GM19463 (cell line): ENCODE data around the gene GP9.
"Not testable (repeated sequence)": the region's sequence is repeated elsewhere in the genome, so short reads cannot be mapped to it uniquely, and the experiment has no call there.

Experiments
- ATAC-seq: cut with Tn5 transposase; IDR thresholded peaks from one replicate; pipeline ENCODE4 v1.9.1; 2021; ENCODE audit warnings: mild to moderate bottlenecking, moderate library complexity; ENCODE audit not compliant: unreplicated experiment

GP9 gene

DNA sequence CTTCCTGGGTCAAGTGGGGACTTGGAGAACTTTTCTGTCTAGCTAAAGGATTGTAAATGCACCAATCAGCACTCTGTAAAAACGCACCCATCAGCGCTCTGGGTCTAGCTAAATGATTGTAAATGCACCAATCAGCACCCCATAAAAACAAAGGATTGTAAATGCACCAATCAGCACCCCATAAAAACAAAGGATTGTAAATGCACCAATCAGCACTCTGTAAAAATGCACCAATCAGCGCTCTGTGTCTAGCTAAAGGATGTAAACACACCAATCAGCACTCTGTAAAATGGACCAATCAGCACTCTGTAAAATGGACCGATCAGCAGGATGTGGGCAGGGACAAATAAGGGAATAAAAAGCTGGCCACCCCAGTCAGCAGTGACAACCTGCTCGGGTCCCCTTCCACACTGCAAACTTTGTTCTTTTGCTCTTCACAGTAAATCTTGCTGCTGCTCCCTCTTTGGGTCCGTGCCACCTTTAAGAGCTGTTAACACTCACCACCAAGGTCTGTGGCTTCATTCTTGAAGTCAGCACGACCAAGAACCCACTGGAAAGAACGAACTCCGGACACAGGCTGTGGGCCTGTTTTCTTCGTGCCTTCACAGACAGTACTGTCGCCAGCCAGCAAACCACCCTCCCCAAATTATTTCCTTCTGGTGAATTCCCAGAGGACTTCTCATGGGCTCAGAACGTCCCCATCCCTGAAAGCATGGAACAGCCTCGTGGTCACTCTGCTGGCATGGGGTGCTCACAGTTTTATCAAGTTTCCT, 8.9 kb downstream of the GP9 start:
- ATAC-seq, result not testable (repeated sequence)

DNA sequence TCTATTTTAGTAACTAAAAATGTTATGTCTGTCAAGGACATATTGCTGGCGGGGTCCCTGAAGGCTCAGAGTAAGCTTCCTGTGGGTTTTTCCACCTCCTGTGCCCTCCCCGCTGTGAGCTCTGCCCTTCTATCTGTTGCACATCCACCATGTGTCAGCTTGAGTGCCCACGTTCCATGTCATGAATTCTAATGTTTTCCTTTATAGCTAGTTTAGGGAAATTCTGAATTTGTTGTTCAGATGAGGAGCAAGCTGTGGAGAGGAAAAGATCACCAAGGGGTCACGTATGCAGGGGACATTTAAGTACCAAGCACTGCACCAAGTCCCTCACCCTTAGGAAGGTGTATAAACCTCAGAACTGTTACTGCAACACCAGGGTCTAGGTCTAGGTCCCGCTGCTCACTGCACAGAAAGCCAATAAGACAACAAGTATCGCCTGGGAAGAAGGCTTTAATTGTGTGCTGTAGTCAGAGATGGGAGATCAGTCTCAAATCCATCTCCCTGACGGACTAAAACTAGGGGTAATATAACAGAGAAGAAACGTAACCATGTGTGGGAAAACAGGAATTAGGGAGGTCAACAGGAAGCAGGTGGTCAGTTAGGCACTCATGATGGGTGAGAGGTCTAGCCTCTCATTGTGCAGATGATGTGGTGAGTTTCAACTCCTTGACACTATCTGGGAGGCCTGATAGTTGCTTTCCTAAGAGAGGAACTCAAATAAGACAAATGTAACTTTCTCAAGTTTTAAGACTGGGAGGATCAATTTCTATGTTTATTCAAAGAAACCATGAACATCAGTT, 9.7 kb downstream of the GP9 start:
- no peak for ATAC-seq

DNA sequence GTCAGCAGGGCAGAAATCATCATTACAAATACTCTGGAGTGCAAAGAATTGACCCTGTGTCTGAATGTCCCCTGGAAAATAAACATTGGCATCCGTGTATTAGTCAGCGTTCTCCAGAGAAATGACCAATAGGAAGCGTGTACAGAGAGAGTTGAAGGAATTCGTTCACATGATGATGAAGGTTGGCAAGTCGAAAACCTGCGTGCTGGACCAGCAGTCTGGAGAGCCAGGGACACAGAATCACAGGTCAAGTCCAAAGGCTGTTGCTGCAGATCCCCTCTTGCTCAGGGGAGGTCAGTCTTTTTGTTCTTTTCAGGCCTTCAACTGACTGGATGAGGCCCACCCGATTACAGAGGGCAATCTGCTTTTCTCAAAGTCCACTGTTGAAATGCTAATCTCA, 16.6 kb downstream of the GP9 start:
- no peak for ATAC-seq

DNA sequence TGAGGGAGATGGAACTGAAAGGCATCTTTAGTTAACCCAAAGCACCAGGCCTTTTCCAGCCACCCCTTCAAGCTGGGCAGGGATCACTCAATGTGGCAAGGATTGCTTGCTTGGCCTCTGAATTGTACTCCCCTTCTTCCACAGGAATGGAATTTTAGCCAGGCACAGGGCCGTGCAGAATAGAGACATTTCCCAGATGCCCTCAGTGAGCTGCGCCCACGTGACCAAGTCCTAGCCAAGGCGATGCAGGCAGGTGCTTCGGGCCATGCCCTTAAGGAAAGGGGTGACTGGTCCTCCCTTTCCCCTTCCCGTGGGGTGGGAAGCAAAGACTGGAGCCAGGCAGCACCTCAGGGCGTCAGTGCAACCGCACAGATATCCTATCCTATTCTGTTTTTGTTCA, 17.9 kb downstream of the GP9 start:
- ATAC-seq, result no peak

DNA sequence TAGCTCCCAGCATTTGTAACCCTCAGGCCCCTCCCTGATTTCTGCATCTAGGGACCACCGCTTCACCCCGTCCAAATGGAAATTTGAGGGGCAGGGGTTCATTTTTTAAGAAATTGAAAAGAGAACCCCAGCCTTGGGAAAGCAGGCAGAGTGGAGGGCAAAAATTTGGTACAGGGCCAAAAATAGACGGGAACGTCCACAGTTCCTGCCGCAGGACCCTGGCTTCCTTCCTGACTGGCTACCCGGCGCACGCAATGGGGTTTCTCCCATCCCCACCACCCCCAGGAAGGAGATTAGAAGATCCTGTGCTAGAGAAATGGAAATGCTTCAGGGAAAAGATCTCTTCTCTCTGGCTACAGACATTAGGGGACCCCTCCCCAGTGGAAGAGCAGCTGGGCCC, 20.9 kb downstream of the GP9 start:
- no peak for ATAC-seq

DNA sequence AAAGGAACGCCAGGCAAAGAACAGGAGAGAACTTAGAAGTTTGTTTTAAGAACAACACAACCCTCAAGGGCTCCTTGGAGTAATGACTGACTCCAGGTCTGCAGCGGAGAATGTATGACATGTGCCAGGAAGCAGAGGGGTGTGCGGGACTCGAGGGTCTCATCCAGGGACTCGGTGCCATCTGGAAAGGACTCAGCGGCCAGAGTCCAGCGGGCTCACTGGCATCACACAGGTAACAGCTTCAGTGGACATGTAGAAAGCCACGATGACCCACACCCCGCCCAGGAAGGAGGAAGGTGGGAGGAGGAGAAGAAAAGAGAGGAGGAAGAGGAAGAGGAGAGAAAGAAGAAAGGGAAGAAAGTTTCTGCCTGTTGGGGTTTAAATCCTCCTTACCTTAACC, 21.4 kb downstream of the GP9 start:
- ATAC-seq, result no peak

DNA sequence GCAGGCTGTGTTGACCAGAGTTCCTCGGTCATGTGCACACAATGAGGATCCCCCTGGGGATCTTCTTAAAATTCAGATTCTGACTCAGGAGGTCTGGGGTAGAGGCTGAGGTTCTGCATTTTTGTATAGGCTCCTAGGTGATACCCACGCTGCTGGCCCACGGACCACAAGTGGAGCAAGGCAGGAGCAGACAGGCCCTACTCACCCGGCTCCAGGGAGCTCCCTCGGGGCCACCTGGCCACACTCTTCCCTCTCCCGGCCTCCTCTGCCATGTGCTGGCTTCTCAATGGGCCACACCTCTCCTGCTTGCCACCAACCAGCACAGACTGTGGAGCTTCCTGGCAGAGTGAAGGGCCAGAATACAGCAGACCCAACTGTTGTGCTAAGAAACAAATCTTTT, 23.9 kb downstream of the GP9 start:
- no peak for ATAC-seq

DNA sequence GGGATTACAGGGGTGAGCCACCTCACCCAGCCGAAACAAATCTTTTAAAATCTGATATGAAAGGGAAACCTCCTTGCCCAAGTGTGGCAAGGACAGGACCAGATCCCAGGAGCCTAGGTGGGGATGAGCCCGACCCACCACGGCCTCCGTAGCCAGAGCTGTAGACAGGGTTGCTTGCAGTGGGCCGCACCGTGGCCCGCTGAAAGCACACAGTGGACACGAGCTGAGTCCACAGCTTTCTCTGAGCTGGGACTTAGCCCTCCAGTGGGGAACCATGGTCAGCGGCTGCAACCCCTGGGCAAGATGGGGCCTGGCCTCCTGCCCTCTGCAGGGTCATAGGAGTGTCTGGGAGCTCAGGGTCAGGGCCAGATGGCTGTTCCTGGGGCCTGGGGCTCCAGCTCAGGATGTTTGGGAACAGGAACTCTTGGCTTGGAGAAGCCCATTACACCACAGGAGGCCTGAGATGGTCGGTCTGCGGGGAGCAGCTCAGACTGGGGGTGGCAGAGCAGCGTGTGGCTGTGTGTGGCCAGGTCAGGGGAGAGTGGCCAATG, 24.7 kb downstream of the GP9 start:
- no peak for ATAC-seq

DNA sequence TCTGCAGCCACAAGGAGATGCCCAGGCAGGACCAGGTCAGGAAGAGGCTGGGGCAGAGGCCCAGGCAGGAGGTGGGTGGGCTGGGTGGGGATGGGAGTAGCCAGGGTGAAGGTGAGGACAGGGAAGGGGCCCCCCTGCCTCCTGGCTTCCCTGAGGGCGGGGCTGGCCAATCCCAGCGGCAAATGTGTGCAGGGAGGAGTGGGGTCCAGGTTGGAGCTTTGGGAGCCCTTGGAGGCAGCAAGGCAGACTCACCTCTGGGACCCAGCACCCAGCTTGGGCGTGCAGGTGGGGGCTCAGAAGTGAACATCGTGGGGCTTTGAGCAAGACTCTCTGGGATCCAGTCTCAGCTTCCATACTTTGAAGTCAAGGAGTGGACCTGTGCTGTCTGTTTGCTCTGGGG, 25.2 kb downstream of the GP9 start:
- no peak for ATAC-seq

DNA sequence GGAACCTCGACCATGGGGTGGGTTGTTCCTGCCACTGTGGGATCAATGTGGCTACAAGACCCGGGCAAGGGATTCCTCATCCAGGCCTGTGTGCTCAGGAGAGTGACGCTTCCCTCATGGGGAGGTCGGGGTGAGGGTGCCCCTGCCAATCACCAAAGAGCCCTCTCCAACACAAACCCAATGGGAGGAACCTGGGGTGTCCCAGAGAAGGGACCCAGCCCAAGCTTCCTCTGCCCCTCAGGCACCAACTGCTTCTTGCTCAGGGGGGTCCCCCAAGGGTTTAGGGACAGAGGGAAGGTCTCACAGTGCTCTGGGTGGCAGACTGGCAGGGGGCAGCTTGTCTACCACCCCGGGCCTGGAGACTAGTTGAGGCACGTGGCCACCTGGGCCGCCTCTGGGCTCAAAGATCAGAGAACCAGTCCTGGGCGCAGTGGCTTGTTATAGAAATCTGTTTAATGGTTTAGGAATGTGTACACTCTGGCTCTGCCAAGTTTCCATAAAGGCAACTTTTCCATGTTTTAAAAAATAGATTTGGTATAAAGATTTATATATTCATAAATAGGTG, 26.6 kb downstream of the GP9 start:
- ATAC-seq, result no peak

DNA sequence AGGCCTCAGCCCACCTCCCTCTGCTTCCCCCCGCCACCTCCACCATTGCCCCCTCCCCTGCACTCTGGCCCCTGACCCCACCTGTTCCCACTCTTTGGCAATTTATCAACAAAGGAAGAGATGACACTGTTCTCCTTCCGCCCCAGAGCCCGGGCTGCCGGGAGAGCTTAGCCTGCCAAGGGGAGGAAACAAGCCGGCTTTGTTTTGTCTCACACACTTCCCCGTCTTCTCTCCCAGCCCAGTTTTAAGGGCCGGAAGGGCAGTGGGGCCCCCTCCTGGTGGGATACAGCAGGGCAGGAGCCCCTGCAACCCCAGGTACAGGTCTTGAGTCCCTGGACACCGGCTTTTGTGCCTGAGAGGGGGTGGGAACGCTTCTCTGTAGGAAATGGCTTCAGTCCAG, 27.3 kb downstream of the GP9 start:
- ATAC-seq, result not testable (repeated sequence)

DNA sequence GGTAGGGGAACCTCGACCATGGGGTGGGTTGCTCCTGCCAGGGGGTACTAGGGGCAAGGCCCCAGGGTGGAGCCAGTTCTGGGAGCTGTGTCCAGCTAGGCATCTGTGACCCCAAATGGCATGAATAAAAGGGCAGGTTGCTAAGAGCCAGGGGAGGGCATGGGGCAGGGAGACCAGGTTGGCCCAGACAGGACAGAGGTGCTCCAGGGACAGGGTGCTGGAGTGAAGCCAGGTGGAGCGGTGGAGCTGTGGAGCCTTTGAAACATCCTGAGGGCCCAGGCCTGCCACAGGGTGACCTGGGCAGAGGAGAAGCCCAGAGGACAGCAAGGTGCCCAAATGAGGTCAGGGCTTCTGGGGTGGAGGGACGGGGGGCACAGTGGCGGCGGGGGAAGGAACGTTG, 27.7 kb downstream of the GP9 start:
- not testable (repeated sequence) for ATAC-seq

DNA sequence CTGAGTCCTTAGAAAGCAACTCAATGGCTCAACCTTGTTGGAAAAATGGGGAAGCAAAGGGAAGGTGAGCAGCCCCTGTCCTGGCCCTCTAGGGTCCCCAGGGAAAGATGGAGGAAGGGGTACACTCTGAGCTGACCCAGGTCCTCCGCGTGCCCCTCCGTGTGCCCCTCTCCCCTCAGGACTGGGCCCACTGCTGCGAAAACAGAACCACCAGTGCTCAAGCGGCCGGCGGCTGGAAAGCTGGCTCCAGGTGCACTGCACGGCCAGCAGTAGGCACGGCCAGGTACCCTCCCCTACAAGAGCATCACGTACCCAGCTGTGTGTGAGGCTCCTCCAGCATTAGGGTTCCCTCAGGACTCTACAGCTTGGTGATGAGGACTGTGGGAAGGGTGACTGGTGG, 34.7 kb downstream of the GP9 start:
- no peak for ATAC-seq

DNA sequence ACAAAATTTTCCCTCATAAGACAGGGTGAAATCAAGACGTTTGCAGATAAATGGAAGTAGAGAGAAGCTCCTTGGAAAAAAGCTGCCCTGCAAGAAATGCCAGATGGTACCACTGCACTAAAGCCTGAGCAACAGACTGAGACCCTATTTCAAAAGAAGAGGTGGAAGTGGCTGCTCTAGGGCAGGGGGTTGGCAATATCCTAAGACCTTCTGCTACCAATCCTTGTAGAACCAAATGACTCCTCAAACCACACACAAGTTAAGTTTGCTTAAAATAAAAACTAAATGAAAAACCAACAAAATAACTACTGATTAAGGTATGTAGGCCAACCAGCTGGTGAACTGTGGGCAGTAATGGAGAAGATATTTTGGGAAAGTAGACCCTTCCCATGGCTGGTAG, 39.7 kb downstream of the GP9 start:
- ATAC-seq, result no peak

DNA sequence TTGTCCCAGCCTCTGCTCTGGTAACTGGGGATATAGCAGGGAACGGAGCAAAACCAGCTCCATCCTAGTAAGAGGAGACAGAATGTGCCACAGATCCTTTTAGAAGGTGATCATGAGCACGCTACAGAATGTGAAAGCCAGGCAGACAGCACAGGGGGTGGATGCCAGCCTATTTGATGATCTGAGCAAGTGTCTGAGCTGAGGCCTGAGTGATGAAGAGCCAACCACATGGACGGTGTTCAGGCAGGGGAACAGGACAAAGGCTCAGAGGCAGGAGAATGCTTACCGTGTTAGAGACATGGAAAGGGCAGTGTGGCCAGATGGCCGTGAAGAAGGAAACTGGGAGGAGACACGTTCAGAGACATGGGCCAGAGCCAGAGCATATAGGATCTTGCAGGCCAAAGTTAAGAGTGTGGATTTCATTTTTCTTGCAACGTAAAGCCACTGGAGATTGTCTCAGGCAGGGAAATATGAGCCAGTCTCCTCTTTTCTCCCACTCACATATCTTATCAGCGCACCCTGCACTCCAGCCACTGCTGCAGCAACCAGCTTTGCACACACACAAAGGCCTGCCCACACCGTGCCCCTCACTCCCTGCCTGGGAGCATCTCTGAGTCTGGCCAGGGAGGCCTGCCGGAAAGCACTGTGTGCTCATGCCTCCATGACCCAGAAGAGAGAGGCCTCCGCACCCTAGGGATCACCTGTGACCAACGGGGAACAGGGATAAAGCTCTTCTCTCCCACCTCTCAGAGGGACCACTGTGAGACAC, 41.0 kb downstream of the GP9 start:
- no peak for ATAC-seq

DNA sequence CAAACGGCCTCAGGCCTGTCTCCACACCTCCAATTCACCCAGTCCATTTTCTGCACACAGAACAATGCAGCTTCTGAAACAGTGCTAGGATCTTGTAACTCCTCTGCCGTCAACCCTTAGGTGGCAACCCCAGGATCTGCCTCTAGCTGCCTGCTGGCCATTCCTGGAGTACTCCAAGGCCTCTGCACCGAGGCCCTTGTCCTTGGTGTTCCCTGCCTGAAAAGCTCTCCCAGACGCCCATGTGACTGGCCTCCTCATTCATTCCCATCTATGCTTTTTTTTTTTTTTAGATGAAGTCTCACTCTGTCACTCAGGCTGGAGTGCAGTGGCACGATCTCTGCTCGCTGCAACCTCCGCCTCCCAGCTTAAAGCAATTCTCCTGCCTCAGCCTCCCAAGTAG, 42.7 kb downstream of the GP9 start:
- no peak for ATAC-seq

DNA sequence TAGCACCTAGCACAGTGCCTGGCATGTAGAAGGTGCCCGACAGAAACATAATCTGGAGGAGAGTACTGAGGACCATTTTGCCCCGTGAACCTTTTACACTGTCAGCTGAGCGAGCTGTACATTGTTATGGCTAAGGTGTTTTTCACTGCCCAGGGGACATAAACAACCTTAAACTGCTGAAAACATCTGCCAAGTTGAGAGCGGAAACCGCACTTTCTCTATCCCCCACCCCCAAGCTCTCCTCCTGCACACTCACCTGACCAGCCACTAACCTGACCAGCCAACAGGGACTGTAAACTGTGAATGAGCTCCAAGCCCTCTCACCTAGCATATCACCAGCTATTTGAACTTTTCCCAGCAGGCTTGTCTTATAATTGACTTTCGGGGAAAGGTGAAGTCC, 43.5 kb downstream of the GP9 start:
- no peak for ATAC-seq

DNA sequence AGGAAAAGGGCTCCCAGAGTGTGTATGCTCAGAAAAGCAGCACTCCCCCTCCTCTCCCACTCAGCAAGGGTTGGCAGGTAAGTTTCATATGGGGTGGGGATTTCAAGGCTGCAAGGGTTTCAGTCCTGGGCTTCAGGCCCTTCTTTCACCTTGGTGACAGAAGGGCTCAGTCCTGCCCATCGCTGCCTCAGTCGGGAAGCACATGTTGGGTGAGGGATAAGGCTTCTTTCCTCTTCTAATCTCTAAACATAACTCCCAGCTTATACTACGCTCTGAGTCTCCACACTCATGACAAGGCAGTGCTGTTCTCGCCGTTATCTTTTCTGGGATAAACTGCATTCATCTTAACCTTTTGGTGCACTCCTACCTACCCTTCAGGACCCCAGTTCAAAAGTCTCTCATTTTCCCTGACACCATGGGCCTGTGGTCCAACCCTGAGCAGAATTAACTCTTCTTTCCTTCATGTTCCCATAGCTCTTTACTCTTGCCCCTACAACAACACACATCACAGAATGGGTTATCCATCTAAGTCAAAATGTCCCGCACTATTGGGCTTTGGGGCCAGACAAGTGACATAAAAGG, 44.0 kb downstream of the GP9 start:
- no peak for ATAC-seq

DNA sequence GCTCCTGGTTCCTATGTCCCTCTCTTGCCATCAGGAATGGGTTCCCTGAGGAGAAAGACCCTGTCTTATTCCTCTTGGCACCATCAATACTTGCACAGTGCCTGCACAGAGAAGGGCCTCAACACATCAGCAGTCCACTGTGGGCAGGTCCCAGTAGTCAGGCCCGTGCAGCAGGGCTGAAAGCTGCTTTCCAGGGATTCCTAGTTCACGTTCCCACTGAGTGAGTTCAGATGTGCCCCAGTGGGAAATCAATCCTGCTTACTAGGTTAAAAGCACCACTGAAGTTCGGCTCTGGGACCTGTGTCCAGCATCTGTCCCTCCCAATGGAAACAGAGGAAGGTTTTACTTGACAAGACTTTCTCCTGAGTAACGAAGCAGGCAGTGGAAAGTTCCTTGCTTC, 45.3 kb downstream of the GP9 start:
- no peak for ATAC-seq

DNA sequence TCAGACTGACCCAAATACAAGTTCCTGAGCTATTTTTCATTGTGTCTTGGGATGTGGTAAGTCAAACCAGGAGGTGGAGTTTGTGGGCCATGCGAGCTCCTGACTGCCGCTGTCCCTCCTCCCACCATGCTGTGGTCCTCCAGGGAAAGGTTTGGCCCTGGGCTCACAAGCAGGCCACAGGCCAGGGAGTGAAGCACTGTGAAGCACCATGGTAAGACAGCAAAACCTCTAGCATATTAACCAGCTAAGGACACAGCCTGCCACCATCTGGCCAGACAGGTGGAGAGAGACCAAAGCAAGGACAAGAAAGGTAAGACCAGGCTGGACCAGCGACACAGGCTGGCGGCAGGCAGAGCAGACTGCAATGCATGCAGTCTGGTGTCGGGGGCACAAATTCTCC, 45.7 kb downstream of the GP9 start:
- ATAC-seq, result no peak
